OCI-LY1 (cell line): ENCODE results near the gene ABTB2.

Source experiments
- H2AFZ ChIP-seq: fragments of 200-600 bp; sonication (generic), shearing (Covaris generic); 2 replicates; pipeline ENCODE4 v1.6.0; 2014; ENCODE audit warnings: antibody characterized with exemption, mild to moderate bottlenecking, low read length
- H3F3A ChIP-seq: fragments of 200-600 bp; sonication (generic), shearing (Covaris generic); 2 replicates; pipeline ENCODE4 v1.6.0; 2014; ENCODE audit warnings: mild to moderate bottlenecking, antibody characterized with exemption, low read length, moderate library complexity; ENCODE audit not compliant: insufficient read depth
- H3K27ac ChIP-seq: fragments of 200-600 bp; sonication (generic); 2 replicates; pipeline ENCODE4 v1.5.1; 2014; ENCODE audit warnings: low read length, mixed run types, mild to moderate bottlenecking, low read depth; ENCODE audit not compliant: poor library complexity, severe bottlenecking
- H3K27me3 ChIP-seq: fragments of 200-600 bp; sonication (generic); 2 replicates; pipeline ENCODE4 v1.6.0; 2014; ENCODE audit warnings: antibody characterized with exemption, mild to moderate bottlenecking, low read length, moderate library complexity; ENCODE audit not compliant: insufficient read depth
- H3K36me3 ChIP-seq: fragments of 200-600 bp; sonication (generic); 2 replicates; pipeline ENCODE4 v1.6.1; 2014; ENCODE audit warnings: mild to moderate bottlenecking, antibody characterized with exemption, low read length, moderate library complexity, mixed read lengths; ENCODE audit not compliant: insufficient read depth
- H3K4me1 ChIP-seq: fragments of 200-600 bp; sonication (generic); 2 replicates; pipeline ENCODE4 v1.5.1; 2014; ENCODE audit warnings: mild to moderate bottlenecking, low read length, moderate library complexity; ENCODE audit not compliant: insufficient read depth, severe bottlenecking
- H3K4me2 ChIP-seq: fragments of 200-600 bp; sonication (generic), shearing (Covaris generic); 2 replicates; pipeline ENCODE4 v1.6.1; 2014; ENCODE audit warnings: low read length
- H3K4me3 ChIP-seq: fragments of 200-600 bp; sonication (generic); 2 replicates; pipeline ENCODE4 v1.5.1; 2014; ENCODE audit warnings: low read length, low read depth, mild to moderate bottlenecking, mixed read lengths; ENCODE audit not compliant: poor library complexity, severe bottlenecking
- H3K79me2 ChIP-seq: fragments of 200-600 bp; shearing (Covaris generic); 2 replicates; pipeline ENCODE4 v1.6.1; 2016; ENCODE audit warnings: mixed run types, low read length, mixed read lengths; ENCODE audit not compliant: insufficient read depth
- H3K9ac ChIP-seq: fragments of 200-600 bp; sonication (generic), shearing (Covaris generic); 2 replicates; pipeline ENCODE4 v1.6.1; 2014; ENCODE audit warnings: mild to moderate bottlenecking, low read length, mixed read lengths
- H3K9me2 ChIP-seq: fragments of 200-600 bp; sonication (generic), shearing (Covaris generic); 2 replicates; pipeline ENCODE4 v1.6.1; 2014; ENCODE audit warnings: low read depth, mild to moderate bottlenecking, low read length, mixed read lengths
- H3K9me3 ChIP-seq: fragments of 200-600 bp; shearing (Covaris generic); 2 replicates; pipeline ENCODE4 v1.6.1; 2014; ENCODE audit warnings: low read length, mixed read lengths
- H4K20me1 ChIP-seq: fragments of 200-600 bp; sonication (generic), shearing (Covaris generic); 2 replicates; pipeline ENCODE4 v1.6.0; 2016; ENCODE audit warnings: mild to moderate bottlenecking, low read length; ENCODE audit not compliant: insufficient read depth
- CTCF ChIP-seq: fragments of 200-600 bp; sonication (generic), shearing (Covaris generic); IDR thresholded peaks from 2 replicates; pipeline ENCODE4 v1.5.1; 2017; ENCODE audit warnings: mild to moderate bottlenecking, antibody characterized with exemption, low read length, moderate library complexity, mixed read lengths
- EZH2 ChIP-seq: fragments of 200-600 bp; sonication (generic), shearing (Covaris generic); IDR thresholded peaks from 2 replicates; pipeline ENCODE4 v1.8.0; 2017; ENCODE audit warnings: borderline replicate concordance, mixed run types, mild to moderate bottlenecking, antibody characterized with exemption, low read length, moderate library complexity, mixed read lengths

Gene ABTB2

GRCh38 chr11:34149274-34149673 lies 208.5 kb downstream of the ABTB2 start:
- H3K27me3 ChIP-seq, result no peaks in the 10 kb centered on the region
- TF ChIP-seq EZH2 (no peak), CTCF (no peak)
- H3K27ac ChIP-seq, result no peak overlapping the region
- H3K4me2 ChIP-seq, result no peak overlapping the region
- no peak overlapping the region for H3K4me3 ChIP-seq
- H3K36me3 ChIP-seq, result peaks cover 83% of the 10 kb centered on the region
- H3F3A ChIP-seq, result no peaks in the 10 kb centered on the region
- H3K9me3 ChIP-seq, result no peaks in the 10 kb centered on the region
- H3K9me2 ChIP-seq, result no peaks in the 10 kb centered on the region
- H4K20me1 ChIP-seq, result no peaks in the 10 kb centered on the region
- H3K79me2 ChIP-seq, result no peaks in the 10 kb centered on the region
- H3K9ac ChIP-seq, result no peak overlapping the region
- H2AFZ ChIP-seq, result no peak overlapping the region
- no peaks in the 10 kb centered on the region for H3K4me1 ChIP-seq

GRCh38 chr11:34148504-34149165 lies 209.2 kb downstream of the ABTB2 start:
- H3K9me2 ChIP-seq, result no peaks in the 10 kb centered on the region
- H2AFZ ChIP-seq, result no peak overlapping the region
- H3K79me2 ChIP-seq, result no peaks in the 10 kb centered on the region
- H3K4me1 ChIP-seq, result no peaks in the 10 kb centered on the region
- no peaks in the 10 kb centered on the region for H3K9me3 ChIP-seq
- TF ChIP-seq CTCF (no peak), EZH2 (no peak)
- no peak overlapping the region for H3K27ac ChIP-seq
- H3K9ac ChIP-seq, result no peak overlapping the region
- no peaks in the 10 kb centered on the region for H3F3A ChIP-seq
- peaks cover 89% of the 10 kb centered on the region for H3K36me3 ChIP-seq
- no peaks in the 10 kb centered on the region for H4K20me1 ChIP-seq
- H3K4me2 ChIP-seq, result no peak overlapping the region
- no peaks in the 10 kb centered on the region for H3K27me3 ChIP-seq
- H3K4me3 ChIP-seq, result no peak overlapping the region

- no peak overlapping the region for H3K4me3 ChIP-seq
- no peaks in the 10 kb centered on the region for H3K9me3 ChIP-seq
- no peaks in the 10 kb centered on the region for H3F3A ChIP-seq
- TF ChIP-seq EZH2 (no peak), CTCF (no peak)
- no peak overlapping the region for H3K27ac ChIP-seq
- no peaks in the 10 kb centered on the region for H4K20me1 ChIP-seq
- no peak overlapping the region for H3K4me2 ChIP-seq
- H3K36me3 ChIP-seq, result peaks cover 95% of the 10 kb centered on the region
- no peaks in the 10 kb centered on the region for H3K27me3 ChIP-seq
- no peak overlapping the region for H2AFZ ChIP-seq
- no peak overlapping the region for H3K9ac ChIP-seq
- H3K4me1 ChIP-seq, result no peaks in the 10 kb centered on the region
- no peaks in the 10 kb centered on the region for H3K9me2 ChIP-seq
- H3K79me2 ChIP-seq, result no peaks in the 10 kb centered on the region
Measured at GRCh38 chr11:34147581-34147980, 210.2 kb downstream of the ABTB2 start.
